GM11168 (cell line): Measurements from ENCODE around the gene STAU1.

ENCODE experiments used
- in situ Hi-C: fragments of 300-500 bp; cut with MboI; formaldehyde crosslinking; loops from one replicate; pipeline ENCODE4 v1.12.0; 2022; ENCODE audit warnings: low sequenced_read_pairs; ENCODE audit not compliant: unreplicated experiment

Gene STAU1

GRCh38 chr20:49167811-49168507 lies 20.2 kb downstream of the STAU1 start:
- in situ Hi-C loops, result no loop called here

DNA sequence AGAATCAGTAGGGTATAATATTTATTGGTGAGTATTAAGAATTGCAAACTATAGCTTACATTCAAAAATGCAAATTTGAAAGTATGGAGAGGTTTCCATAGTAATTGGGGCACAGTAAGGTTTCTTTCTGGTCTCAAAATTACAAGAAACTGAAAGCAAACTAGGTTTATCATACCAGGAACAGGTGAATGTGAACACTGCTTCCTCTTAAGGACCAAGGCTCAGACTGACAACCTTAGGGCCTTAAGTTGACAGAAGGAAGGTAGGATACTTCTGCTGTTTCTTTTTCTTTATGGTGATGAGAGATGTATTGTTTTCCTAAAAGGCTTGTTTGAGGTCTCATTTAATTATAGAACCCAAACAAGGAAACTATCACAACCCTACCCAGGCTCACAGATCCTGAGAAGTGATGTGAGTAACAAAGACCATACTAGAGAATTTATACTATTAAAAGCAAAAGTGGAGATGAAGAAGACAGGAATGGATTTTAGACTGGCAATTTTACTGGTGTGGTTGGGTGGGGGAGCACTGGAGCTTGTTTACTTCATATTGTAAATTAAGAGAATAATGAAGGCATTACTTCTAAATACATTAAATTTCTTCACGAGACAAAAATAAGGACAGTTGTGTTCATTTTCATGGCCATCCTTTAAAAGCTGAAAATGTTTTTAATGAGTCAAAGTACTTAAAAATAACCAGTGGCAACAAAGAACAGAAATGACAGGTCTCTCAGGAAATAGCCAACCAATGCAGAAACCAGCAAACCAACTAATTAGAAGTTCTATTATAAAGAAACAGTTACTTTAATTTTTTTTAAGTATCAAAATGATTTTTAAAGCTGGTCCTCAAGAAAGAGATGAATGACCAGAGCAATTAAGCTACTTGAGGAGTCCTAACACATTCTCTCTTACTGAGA lies 21.3 kb downstream of the STAU1 start:
- in situ Hi-C loops, result no loop called here

GRCh38 chr20:49165611-49166010 lies 22.5 kb downstream of the STAU1 start:
- in situ Hi-C loops, result no loop called here

DNA sequence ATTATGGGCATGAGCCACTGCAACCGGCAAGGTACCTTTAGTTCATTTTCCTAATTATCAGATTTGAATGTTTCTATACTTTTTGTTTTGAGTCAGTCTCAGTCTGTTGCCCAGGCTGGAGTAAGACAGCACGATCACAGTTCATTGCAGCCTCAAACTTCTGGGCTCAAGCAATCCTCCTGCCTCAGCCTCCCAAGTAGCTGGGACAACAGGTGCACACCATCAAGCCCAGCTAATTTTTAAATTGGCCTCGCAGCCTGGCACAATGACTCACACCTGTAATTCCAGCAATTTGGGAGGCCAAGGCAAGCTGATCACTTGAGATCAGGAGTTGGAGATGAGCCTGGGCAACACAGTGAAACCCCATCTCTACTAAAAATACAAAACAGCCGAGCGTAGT lies 24.4 kb downstream of the STAU1 start:
- in situ Hi-C loops, result no loop called here

- in situ Hi-C loops, result no loop called here
These were observed 26.5 kb downstream of the STAU1 start for GRCh38 chr20:49161428-49162152.

- in situ Hi-C loops, result no loop called here
These were observed 27.8 kb downstream of the STAU1 start for GRCh38 chr20:49160057-49160929.

GRCh38 chr20:49157146-49157545 lies 31.0 kb downstream of the STAU1 start:
- in situ Hi-C loops, result no loop called here

- in situ Hi-C loops, result no loop called here
These were observed 31.7 kb downstream of the STAU1 start for GRCh38 chr20:49156481-49156880.

DNA sequence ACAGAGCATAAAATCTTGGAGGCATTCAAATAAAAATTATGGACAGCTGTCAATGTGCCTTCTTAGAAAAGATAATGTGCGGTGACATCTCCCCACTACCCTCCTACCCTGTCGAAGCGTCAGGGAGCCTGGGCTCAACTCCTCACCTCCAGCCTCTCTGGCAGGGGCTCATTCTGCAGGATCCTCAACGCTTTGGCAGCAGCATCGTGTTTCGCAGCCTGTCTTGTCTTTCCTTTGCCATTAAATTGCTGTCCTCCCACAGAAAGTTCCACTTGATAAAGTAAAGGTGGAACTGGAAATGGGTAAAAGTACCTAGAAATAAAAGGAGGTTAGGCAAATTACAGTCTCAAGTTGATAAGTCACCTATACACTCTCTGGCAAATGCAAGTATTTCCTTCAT lies 36.7 kb downstream of the STAU1 start:
- in situ Hi-C loops, result no loop called here

- in situ Hi-C loops, result no loop called here
These were observed 38.7 kb downstream of the STAU1 start for GRCh38 chr20:49149281-49150045.

DNA sequence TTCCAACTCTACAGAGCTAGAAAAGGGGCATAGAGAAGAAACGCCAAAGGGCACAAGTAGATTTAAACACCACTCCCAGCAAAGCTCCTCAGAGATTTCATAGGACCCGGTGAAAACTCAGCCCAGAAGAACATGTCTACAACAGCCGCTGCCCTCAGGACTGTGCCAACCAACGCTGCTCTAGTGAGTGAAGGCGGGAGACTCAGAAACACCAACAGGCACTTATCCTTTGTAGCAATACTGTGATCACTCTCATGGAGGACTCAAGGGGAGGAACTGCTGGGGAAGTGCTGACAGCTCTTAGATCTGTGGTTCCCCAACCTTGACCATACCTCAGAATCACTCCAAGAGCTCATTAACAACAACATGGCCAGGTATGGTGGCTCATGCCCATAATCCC lies 39.5 kb downstream of the STAU1 start:
- in situ Hi-C loops, result no loop called here

DNA sequence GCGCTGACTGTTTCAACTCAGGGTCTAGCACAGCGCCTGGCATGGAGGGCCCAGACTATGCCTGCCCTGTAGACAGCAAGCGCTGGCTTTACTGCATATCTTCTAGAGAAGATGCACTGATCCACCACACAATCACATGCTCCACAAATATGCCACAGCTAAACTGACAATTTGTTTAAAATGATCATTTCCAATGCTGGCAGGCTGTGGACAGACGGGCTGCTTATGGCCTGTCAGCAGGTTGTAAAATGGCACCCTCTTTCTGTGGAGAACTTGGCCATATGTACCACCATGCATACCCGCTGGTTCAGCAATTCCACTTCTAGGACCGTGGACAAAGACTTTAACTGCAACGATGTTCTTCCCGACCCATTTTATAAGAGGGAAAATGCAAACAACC lies 40.8 kb downstream of the STAU1 start:
- in situ Hi-C loops, result no loop called here

DNA sequence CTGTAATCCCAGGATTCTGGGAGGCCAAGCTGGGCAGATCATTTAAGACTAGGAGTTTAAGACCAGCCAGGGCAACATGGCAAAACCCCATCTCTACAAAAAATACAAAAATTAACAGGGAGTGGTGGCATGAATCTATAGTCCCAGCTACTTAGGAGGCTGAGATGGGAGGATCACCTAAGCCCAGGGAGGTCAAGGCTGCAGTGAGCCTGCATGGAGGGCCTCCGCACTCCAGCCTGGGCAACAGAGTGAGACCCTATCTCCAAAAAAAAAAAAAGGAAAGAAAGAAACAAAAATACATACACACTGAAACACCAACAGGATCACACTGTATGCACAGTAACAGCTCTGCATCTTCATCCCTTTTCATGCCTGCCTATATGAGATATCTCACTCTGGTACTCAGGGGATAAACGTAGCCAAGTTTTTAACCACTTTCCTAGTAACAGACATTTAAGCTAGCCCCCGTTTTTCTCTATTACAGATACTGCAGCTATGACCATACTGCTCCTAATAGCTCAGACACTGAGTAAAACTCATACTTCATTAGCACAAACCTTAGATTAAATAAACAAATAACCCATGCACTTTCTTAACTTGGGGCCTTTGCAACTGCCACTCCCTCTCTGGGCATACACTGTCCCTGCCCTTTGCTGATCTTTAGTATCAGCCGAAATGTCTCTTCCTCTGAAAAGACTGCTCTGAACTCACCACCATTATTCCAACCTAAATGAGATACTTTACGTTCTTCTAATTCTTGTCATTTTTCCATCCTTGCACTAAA lies 41.5 kb downstream of the STAU1 start:
- in situ Hi-C loops, result no loop called here

- in situ Hi-C loops, result no loop called here
These were observed 47.3 kb downstream of the STAU1 start for GRCh38 chr20:49140834-49141233.

GRCh38 chr20:49140411-49140810 lies 47.7 kb downstream of the STAU1 start:
- in situ Hi-C loops, result no loop called here

DNA sequence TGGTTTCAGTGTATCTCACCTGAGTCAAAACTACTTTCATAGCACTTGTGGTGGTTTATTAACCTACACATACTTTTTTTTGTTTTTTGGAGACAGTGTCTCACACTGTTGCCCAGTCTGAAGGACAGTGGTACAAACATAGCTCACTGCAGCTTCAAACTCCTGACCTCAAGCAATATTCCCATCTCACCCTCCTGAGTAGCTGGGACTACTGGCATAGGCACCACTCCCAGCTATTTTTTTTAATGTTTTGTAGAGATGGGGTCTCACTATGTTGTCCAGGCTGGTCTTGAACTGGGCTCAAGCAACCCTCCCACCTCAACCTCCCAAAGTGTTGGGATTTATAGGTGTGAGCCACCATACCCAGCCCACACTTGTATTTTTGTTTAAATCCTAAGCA lies 49.7 kb downstream of the STAU1 start:
- in situ Hi-C loops, result no loop called here

DNA sequence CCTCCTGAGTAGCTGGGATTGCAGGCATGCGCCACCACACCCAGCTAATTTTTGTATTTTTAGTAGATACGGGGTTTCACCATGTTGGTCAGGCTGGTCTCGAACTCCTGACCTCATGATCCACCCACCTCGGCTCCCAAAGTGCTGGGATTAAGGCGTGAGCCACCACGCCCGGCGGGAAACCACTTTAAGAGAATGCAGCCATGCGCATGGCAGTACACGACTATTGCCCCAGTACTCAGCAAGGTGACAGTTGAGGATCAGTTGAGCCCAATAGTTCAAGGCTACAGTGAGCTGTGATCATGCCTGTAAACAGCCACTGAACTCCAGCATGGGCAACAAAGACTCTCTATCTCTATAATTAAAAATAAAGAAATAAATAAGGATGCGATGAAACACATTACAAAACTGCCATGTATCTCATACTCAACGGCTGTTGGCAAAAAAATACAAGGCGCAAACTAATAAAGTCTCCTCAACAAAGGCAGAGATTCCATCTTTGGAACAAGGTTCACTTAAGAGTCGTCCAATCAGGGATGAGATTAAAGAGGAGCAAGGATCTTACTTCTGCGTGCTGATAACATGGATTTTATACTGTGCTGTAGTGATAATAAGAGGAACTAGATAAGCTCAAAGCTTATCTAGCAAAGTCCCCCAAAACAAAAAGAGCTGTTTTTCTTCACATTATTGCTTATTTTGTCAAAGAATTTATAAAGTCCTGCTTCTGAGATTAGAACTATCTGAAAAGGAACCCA lies 51.1 kb downstream of the STAU1 start:
- in situ Hi-C loops, result no loop called here

DNA sequence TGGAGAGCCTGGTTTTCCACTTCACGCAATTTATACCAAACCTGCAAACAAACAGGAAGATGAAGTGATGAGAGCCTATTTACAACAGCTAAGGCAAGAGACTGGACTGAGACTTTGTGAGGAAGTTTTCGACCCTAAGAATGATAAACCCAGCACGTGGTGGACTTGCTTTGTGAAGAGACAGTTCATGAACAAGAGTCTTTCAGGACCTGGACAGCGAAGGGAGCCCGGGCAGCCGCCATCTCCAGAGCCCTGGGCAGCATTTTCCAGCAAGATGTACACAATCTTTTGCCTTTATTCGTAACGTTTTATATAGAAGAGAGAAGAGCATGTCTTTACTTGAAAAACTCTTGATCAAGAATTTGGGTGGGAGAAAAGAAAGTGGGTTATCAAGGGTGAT lies 53.3 kb downstream of the STAU1 start:
- in situ Hi-C loops, result loop anchor here (5.0 kb wide), 1 partner anchor 83 kb away; the partner anchor contains the start of gene DDX27
